ENCODE data around the gene NFIX. TPM values are rescaled to one million over a fixed set of nuclear protein-coding genes. Genes with fewer than 3 reads are reported as not detected.
"Not testable (repeated sequence)": the region's sequence is repeated elsewhere in the genome, so short reads cannot be mapped to it uniquely, and the experiment has no call there.

NFIX gene
- total RNA-seq, 4 donors from 2014 or later = 32.3 to 81.2 (median 51.6) TPM

- TF ChIP-seq POLR2A (IDR thresholded peaks at IDR 0.05) (no peak), CTCF (IDR thresholded peaks at IDR 0.05) (no peak)
- intact Hi-C loops (cut with DNase I) = no loop called here
- Histone ChIP-seq H3K4me3 (no peak overlapping the region), H3K27me3 (no peaks in the 10 kb centered on the region), H3K4me1 (peaks cover 42 to 78% (median 49%) of the 10 kb centered on the region in 3 donors), H3K9me3 (no peaks in the 10 kb centered on the region), H3K27ac (peak overlapping the region; percentile 23 to 97 (median 92)), H3K36me3 (peaks cover 23 to 71% (median 53%) of the 10 kb centered on the region in 3 donors)
- no peak for DNase-seq
- 47 to 48% methylated on average over 11 to 12 of the region's 12 CpGs for whole genome bisulfite sequencing, 2 donors
Measured at GRCh38 chr19:12952488-12953137, 42.7 kb upstream of the NFIX start.

- H3K27me3 ChIP-seq = no peaks in the 10 kb centered on the region
- TF ChIP-seq POLR2A (IDR thresholded peaks at IDR 0.05) (no peak), CTCF (IDR thresholded peaks at IDR 0.05) (no peak)
- peaks cover 16 to 64% (median 46%) of the 10 kb centered on the region in 3 donors for H3K36me3 ChIP-seq
- no peak overlapping the region for H3K4me3 ChIP-seq
- intact Hi-C loops (cut with DNase I) = no loop called here
- no peak for DNase-seq
- H3K27ac ChIP-seq = peak overlapping the region; percentile 88 to 97 (median 92)
- no peaks in the 10 kb centered on the region for H3K9me3 ChIP-seq
- H3K4me1 ChIP-seq = peaks cover 42 to 73% (median 43%) of the 10 kb centered on the region in 3 donors
- WGBS, 2 donors = 54 to 55% methylated on average over 8 to 11 of the region's 11 CpGs
Measured at GRCh38 chr19:12953138-12953798, 42.0 kb upstream of the NFIX start.

GRCh38 chr19:12953799-12954611 lies 41.3 kb upstream of the NFIX start:
- Histone ChIP-seq H3K4me1 (peaks cover 42 to 67% (median 43%) of the 10 kb centered on the region in 3 donors), H3K27ac (peak overlapping the region; percentile 88 to 97 (median 92))

GRCh38 chr19:12954612-12954962 lies 40.7 kb upstream of the NFIX start:
- no peak for TF ChIP-seq POLR2A (IDR thresholded peaks at IDR 0.05)
- TF ChIP-seq CTCF (IDR thresholded peaks at IDR 0.05) = no peak
- H3K4me3 ChIP-seq = no peak overlapping the region
- peaks cover 42 to 63% (median 43%) of the 10 kb centered on the region in 3 donors for H3K4me1 ChIP-seq
- H3K36me3 ChIP-seq = peaks cover 7 to 51% (median 33%) of the 10 kb centered on the region in 3 donors
- peak overlapping the region; percentile 88 to 97 (median 92) for H3K27ac ChIP-seq
- H3K27me3 ChIP-seq = no peaks in the 10 kb centered on the region
- 0 to 20% methylated on average over 1 of the region's 1 CpG for WGBS, 2 donors
- H3K9me3 ChIP-seq = no peaks in the 10 kb centered on the region
- intact Hi-C loops (cut with DNase I) = no loop called here
- no peak for DNase-seq

More at GRCh38 chr19:12953799-12954611, 41.3 kb upstream of the NFIX start:
- Histone ChIP-seq H3K27me3 (no peaks in the 10 kb centered on the region), H3K9me3 (no peaks in the 10 kb centered on the region), H3K36me3 (peaks cover 9 to 57% (median 39%) of the 10 kb centered on the region in 3 donors), H3K4me3 (no peak overlapping the region)
- intact Hi-C loops (cut with DNase I) = no loop called here
- TF ChIP-seq POLR2A (IDR thresholded peaks at IDR 0.05) (no peak), CTCF (IDR thresholded peaks at IDR 0.05) (no peak)
- no peak for DNase-seq
- 59 to 72% methylated on average over 6 to 10 of the region's 12 CpGs for WGBS, 2 donors

GRCh38 chr19:12955575-12955974 lies 39.7 kb upstream of the NFIX start:
- intact Hi-C loops (cut with DNase I); H3K27me3 ChIP-seq; DNase-seq; H3K9me3 ChIP-seq: not testable (repeated sequence)
- 74 to 77% methylated on average over 7 to 9 of the region's 9 CpGs for WGBS, 2 donors
- Histone ChIP-seq H3K4me3 (peak overlapping the region in 2 of 4 donors; percentile 83 to 95), H3K27ac (peak overlapping the region; percentile 88 to 97 (median 92)), H3K4me1 (peaks cover 42 to 63% (median 43%) of the 10 kb centered on the region in 3 donors), H3K36me3 (peaks cover 4 to 41% (median 27%) of the 10 kb centered on the region in 3 donors)
